SK-N-SH (cell line): ENCODE results near the gene CHMP1B. TPM values are rescaled to one million over a fixed set of nuclear protein-coding genes. Genes with fewer than 3 reads are reported as not detected.
A peak's percentile ranks its signal among the peaks of the same experiment; 100 is the strongest.

ENCODE experiments used
- CHD2 ChIP-seq: fragments of 150-350 bp; IDR thresholded peaks from 2 replicates; pipeline ENCODE4 v1.6.1; 2018; ENCODE audit warnings: low read length; ENCODE audit not compliant: partially characterized antibody
- ELF1 ChIP-seq: IDR thresholded peaks from 2 replicates; pipeline ENCODE4 v1.4.0; 2012
- EP300 ChIP-seq, 2 experiments: IDR thresholded peaks; 2 replicates each; pipeline versions ENCODE4 v1.4.0 to v1.6.1; 2012; ENCODE audit warnings: borderline replicate concordance in 1 of 2, low read depth in 1 of 2, low read length in 1 of 2
- EZH2phosphoT487 ChIP-seq: fragments of 200-600 bp; sonication (generic); IDR thresholded peaks from 2 replicates; pipeline ENCODE4 v1.6.1; 2017; ENCODE audit warnings: low read depth, mixed run types, mild to moderate bottlenecking, antibody characterized with exemption, moderate library complexity, borderline replicate concordance
- FOSL2 ChIP-seq: IDR thresholded peaks from 2 replicates; pipeline ENCODE4 v1.4.0; 2012; ENCODE audit warnings: low read depth, mild to moderate bottlenecking, moderate library complexity, borderline replicate concordance
- FOXJ3 ChIP-seq: sonication (generic); formaldehyde crosslinking; IDR thresholded peaks from 2 replicates; pipeline ENCODE4 v1.5.1; 2020; ENCODE audit warnings: mild to moderate bottlenecking, missing genetic modification reagents
- FOXM1 ChIP-seq: IDR thresholded peaks from 2 replicates; pipeline ENCODE4 v1.4.0; 2012; ENCODE audit warnings: low read depth, mild to moderate bottlenecking
- GABPA ChIP-seq: IDR thresholded peaks from 2 replicates; pipeline ENCODE4 v1.4.0; 2012; ENCODE audit warnings: low read depth, mild to moderate bottlenecking
- JUND ChIP-seq: IDR thresholded peaks from 2 replicates; pipeline ENCODE4 v1.4.0; 2012
- MXI1 ChIP-seq: IDR thresholded peaks from 2 replicates; pipeline ENCODE4 v1.6.1; 2012; ENCODE audit warnings: mild to moderate bottlenecking, low read depth, low read length, improper control_type of control experiment
- NRF1 ChIP-seq: IDR thresholded peaks from 2 replicates; pipeline ENCODE4 v1.6.1; 2012; ENCODE audit warnings: low read depth, mild to moderate bottlenecking, low read length
- POLR2AphosphoS5 ChIP-seq: IDR thresholded peaks from 2 replicates; pipeline ENCODE4 v1.6.1; 2012; ENCODE audit warnings: low read depth, low read length
- RAD21 ChIP-seq: IDR thresholded peaks from 2 replicates; pipeline ENCODE4 v1.6.1; 2012; ENCODE audit warnings: mild to moderate bottlenecking, low read length
- RFX5 ChIP-seq: IDR thresholded peaks from 2 replicates; pipeline ENCODE4 v1.6.1; 2012; ENCODE audit warnings: mild to moderate bottlenecking, improper control_type of control experiment, low read length
- SIN3A ChIP-seq: IDR thresholded peaks from 2 replicates; pipeline ENCODE4 v1.6.1; 2012; ENCODE audit warnings: low read depth, mild to moderate bottlenecking, low read length, moderate library complexity, borderline replicate concordance
- SMC3 ChIP-seq: IDR thresholded peaks from 2 replicates; pipeline ENCODE4 v1.6.1; 2012; ENCODE audit warnings: low read depth, low read length, improper control_type of control experiment
- TCF12 ChIP-seq: IDR thresholded peaks from 2 replicates; pipeline ENCODE4 v1.4.0; 2012
- TEAD4 ChIP-seq: IDR thresholded peaks from 2 replicates; pipeline ENCODE4 v1.4.0; 2012; ENCODE audit warnings: mild to moderate bottlenecking, borderline replicate concordance; ENCODE audit not compliant: insufficient read depth
- polyA plus RNA-seq, 3 experiments: library from polyadenylated mRNA; depleted of rRNA; stranded (reverse); fragments of >200 nt; gene quantifications; 2 replicates each; pipeline ENCODE4 v1.2.3, GENCODE V29; 2012
- TF ChIP-seq, protein P1 (sequence below): fragments of 150-350 bp; IDR thresholded peaks from 2 replicates; pipeline ENCODE4 v1.6.1; 2017; ENCODE audit warnings: antibody characterized with exemption, low read length, low read depth, borderline replicate concordance
- TF ChIP-seq, protein P2 (sequence below): fragments of 150-350 bp; IDR thresholded peaks from 2 replicates; pipeline ENCODE4 v1.6.1; 2016; ENCODE audit warnings: mild to moderate bottlenecking, low read depth, low read length
- TF ChIP-seq, protein P3 (sequence below): fragments of 200-600 bp; sonication (generic); IDR thresholded peaks from 2 replicates; pipeline ENCODE4 v1.6.1; 2017; ENCODE audit warnings: antibody characterized with exemption, mild to moderate bottlenecking, moderate library complexity
- TF ChIP-seq, protein P4 (sequence below): IDR thresholded peaks from 2 replicates; pipeline ENCODE4 v1.4.0; 2012; ENCODE audit warnings: low read depth
- TF ChIP-seq, protein P5 (sequence below): IDR thresholded peaks from 2 replicates; pipeline ENCODE4; 2012

The CHMP1B gene
- polyA plus RNA-seq, 1 of the 3 experiments (the other 2 are of a cell fraction): 52.4 TPM

DNA sequence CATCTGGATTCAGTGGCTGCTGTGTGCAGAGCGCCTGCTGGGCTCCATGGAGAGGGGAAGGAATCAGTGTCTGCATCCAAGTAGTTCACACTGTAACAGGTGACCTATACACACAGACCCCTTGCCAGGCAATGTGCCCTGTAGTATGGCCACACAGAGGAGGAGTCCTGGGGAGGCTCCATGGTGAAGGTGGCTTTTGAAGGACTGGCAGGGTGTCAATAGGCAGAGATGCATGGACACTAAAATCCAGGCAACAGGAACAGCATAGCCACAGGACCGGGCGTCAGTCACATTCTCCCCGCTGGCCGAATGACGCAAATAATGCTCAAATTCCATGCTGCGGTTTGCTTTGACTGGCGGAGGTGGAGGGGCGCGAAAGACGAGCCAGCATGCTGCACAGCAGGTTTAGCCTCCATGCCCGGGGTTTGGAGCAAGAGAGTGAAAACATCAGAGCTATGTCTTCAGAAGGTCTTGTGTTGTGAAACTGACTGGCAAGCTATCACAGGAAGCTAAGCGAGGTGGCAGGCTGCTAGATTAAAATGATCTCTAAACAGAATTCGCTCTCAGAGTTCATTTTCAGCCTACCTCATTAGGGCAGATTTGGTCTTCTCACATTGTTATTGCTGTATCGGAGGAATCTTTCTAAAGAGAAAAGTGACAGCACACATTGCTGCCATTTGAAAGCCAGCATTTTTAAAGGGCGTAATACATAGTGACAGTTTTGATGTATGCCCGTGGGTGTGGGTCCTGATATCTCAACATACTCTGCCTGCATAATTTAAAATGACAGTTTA lies 1.2 kb upstream of the CHMP1B start (continued):
- TF ChIP-seq TEAD4 (no peak), CHD2 (peak; percentile 12), FOXM1 (no peak), ELF1 (no peak), RAD21 (no peak), POLR2AphosphoS5 (no peak), JUND (no peak), SMC3 (no peak), FOXJ3 (CRISPR knock-in tag) (no peak), NRF1 (no peak), FOSL2 (no peak), GABPA (no peak), EZH2phosphoT487 (no peak), SIN3A (0 out of 2 replicates have a peak, but pooled peaks have one; percentile 16), RFX5 (no peak), EP300 (IDR thresholded peaks at IDR 0.05; ENCODE audit: borderline replicate concordance in 1 of 2, low read depth in 1 of 2, low read length in 1 of 2) (no peak), TCF12 (no peak), MXI1 (peak; percentile 65; the same call in 1 of the 2 replicates)
- TF ChIP-seq, protein P1, sequence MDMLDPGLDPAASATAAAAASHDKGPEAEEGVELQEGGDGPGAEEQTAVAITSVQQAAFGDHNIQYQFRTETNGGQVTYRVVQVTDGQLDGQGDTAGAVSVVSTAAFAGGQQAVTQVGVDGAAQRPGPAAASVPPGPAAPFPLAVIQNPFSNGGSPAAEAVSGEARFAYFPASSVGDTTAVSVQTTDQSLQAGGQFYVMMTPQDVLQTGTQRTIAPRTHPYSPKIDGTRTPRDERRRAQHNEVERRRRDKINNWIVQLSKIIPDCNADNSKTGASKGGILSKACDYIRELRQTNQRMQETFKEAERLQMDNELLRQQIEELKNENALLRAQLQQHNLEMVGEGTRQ: no peak
- TF ChIP-seq, protein P2, sequence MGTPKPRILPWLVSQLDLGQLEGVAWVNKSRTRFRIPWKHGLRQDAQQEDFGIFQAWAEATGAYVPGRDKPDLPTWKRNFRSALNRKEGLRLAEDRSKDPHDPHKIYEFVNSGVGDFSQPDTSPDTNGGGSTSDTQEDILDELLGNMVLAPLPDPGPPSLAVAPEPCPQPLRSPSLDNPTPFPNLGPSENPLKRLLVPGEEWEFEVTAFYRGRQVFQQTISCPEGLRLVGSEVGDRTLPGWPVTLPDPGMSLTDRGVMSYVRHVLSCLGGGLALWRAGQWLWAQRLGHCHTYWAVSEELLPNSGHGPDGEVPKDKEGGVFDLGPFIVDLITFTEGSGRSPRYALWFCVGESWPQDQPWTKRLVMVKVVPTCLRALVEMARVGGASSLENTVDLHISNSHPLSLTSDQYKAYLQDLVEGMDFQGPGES: no peak
- TF ChIP-seq, protein P3, sequence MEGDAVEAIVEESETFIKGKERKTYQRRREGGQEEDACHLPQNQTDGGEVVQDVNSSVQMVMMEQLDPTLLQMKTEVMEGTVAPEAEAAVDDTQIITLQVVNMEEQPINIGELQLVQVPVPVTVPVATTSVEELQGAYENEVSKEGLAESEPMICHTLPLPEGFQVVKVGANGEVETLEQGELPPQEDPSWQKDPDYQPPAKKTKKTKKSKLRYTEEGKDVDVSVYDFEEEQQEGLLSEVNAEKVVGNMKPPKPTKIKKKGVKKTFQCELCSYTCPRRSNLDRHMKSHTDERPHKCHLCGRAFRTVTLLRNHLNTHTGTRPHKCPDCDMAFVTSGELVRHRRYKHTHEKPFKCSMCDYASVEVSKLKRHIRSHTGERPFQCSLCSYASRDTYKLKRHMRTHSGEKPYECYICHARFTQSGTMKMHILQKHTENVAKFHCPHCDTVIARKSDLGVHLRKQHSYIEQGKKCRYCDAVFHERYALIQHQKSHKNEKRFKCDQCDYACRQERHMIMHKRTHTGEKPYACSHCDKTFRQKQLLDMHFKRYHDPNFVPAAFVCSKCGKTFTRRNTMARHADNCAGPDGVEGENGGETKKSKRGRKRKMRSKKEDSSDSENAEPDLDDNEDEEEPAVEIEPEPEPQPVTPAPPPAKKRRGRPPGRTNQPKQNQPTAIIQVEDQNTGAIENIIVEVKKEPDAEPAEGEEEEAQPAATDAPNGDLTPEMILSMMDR: no peak
- TF ChIP-seq, protein P4, sequence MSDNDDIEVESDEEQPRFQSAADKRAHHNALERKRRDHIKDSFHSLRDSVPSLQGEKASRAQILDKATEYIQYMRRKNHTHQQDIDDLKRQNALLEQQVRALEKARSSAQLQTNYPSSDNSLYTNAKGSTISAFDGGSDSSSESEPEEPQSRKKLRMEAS: peak; percentile 50; the same call in 1 of the 2 replicates
- TF ChIP-seq, protein P5, sequence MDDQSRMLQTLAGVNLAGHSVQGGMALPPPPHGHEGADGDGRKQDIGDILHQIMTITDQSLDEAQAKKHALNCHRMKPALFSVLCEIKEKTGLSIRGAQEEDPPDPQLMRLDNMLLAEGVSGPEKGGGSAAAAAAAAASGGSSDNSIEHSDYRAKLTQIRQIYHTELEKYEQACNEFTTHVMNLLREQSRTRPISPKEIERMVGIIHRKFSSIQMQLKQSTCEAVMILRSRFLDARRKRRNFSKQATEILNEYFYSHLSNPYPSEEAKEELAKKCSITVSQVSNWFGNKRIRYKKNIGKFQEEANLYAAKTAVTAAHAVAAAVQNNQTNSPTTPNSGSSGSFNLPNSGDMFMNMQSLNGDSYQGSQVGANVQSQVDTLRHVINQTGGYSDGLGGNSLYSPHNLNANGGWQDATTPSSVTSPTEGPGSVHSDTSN: 0 out of 2 replicates have a peak, but pooled peaks have one; percentile 24
